ENCODE data around the gene CAV2.

- TF ChIP-seq CTCF (IDR thresholded peaks at IDR 0.05) (no peak), POLR2A (IDR thresholded peaks at IDR 0.05) (no peak), POLR2AphosphoS5 (IDR thresholded peaks at IDR 0.05) (no peak)
These were observed 54.9 kb downstream of the CAV2 start for GRCh38 chr7:116554436-116554835.

Data from gastroesophageal sphincter (tissue), 3 donors.